CD4-positive, alpha-beta T cell treated with Interleukin-15 for 4 hours (primary cell): ENCODE data around the gene PMVK.

ENCODE experiments used
- DNase-seq: peaks from one replicate; pipeline ENCODE4 v3.0.0-alpha.2; 2020; ENCODE audit warnings: low spot score

PMVK gene

DNA sequence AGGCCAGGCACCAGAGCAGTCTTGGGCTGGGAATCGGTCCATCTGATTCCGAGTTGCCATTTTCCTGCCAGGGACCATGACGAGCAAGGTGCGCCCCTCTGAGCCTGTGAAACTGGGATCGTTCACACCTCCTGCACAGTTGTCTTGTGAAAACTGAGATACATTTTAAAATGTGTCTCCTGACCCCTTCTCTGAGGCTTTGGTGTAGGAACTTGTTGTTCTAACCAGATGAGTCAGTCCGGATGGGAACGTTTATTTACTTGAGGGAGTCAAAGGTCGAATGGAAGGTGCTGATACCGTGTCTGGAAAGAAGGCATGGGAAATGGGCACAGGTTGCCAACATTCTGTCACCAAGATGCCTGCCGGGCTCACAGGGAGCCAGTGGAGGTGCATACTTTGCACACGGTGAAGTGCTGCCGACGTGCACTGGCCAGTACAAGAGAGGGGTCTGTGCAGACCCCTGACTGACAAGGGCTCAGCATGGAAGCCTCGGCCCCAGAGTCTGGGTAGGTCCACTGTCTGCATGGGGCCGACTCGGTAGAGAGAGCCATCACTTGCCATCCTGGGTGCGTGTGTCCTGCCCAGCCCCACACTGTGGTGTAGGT is 59.0 kb downstream of the PMVK start:
- DNase-seq, result no peak

DNA sequence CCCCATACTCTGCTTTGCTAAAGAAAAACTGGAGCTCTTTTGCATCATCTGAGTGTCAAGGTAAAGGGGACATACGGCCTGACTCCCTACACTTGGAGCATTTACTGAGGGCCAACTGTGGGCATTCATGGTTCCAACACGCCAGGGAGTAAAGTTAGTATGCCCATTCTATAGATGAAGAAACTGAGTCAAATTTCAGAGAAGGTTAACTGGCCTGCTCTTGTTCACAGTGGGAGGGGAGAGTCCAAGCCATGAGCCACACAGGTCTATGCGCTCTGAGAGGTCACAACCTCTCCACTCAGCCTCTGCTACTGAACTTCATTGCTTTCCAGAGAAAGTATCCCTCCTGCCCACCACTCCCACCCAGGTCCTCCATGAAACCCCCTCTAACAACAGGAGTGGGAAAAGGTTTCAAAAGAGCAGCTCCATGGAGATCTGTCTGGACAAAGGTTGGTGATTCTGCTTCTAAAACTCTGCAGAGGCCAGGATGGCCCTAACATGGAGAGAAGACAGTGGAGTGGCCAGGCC is 59.6 kb downstream of the PMVK start:
- DNase-seq, result no peak
